GM21717 (cell line): ENCODE data around the gene ACP4.
"Not testable (repeated sequence)": the region's sequence is repeated elsewhere in the genome, so short reads cannot be mapped to it uniquely, and the experiment has no call there.

ENCODE experiments used
- ATAC-seq: cut with Tn5 transposase; IDR thresholded peaks from one replicate; pipeline ENCODE4 v1.9.1; 2021; ENCODE audit warnings: mild to moderate bottlenecking, moderate library complexity; ENCODE audit not compliant: unreplicated experiment

ACP4 gene, protein sequence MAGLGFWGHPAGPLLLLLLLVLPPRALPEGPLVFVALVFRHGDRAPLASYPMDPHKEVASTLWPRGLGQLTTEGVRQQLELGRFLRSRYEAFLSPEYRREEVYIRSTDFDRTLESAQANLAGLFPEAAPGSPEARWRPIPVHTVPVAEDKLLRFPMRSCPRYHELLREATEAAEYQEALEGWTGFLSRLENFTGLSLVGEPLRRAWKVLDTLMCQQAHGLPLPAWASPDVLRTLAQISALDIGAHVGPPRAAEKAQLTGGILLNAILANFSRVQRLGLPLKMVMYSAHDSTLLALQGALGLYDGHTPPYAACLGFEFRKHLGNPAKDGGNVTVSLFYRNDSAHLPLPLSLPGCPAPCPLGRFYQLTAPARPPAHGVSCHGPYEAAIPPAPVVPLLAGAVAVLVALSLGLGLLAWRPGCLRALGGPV

DNA sequence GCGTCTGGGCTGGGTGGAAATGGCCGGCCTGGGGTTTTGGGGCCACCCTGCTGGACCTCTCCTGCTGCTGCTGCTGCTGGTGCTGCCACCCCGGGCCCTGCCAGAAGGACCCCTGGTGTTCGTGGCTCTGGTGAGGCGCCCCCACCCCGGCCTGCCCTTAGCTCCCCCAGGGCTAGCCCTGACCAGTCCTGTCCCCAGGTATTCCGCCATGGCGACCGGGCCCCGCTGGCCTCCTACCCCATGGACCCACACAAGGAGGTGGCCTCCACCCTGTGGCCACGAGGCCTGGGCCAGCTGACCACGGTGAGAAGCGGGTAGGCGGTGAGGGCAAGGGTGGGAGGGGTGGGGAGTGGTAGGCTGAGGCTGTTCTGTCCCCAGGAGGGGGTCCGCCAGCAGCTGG, at the start of gene ACP4:
TSS of gene ACP4 (plus strand) at position 20 of the 400 bp plus-strand sequence. CDS start at position 20, 0 bp downstream.
- no peak for ATAC-seq

DNA sequence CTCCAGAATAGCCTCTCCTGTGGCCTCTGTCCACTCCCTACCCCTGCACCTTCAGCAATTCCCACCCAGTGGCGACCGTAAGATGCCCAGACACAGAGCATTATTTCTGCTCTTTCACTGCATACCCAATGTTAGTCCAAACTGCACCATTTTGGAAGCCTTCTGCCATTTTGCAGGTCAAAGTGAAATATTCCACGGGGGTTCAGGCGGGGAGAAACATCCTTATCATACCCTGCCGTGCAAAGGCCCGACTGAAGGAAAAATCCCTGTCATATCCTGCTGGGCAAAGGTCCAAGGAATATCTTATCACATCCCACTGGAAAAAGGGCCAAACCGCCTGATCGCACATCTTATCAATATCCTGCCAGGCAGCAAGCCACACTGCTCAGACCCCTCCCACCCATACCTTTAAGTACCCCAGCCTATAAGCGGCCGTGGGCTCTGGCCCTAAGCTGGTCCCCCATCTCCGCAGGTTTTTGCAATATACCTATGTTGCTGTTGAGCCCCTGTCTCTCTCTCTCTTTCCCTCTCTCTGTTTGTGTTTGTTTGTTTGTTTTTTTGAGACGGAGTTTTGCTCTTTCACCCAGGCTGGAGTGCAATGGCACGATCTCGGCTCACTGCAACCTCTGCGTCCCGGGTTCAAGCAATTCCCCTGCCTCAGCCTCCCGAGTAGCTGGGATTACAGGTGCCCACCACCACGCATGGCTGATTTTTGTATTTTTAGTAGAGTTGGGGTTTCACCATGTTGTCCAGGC, 48.9 kb upstream of the ACP4 start:
- ATAC-seq, result no peak

DNA sequence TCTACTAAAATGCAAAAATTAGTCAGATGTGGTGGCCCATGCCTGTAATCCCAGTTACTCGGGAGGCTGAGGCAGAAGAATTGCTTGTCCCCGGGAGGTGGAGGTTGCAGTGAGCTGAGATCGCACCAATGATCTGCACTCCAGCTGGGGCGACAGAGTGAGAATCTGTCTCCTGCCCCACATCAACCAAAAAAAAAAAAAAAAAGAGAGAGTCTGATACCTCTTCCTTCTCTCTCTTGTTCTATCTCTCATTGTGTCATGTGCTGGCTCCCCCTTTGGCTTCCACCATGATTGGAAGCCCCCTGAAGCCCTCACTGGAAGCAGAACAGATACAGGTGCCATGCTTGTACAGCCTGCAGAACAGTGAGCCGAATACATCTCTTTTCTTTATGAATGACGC, 46.7 kb upstream of the ACP4 start:
- ATAC-seq, result no peak

DNA sequence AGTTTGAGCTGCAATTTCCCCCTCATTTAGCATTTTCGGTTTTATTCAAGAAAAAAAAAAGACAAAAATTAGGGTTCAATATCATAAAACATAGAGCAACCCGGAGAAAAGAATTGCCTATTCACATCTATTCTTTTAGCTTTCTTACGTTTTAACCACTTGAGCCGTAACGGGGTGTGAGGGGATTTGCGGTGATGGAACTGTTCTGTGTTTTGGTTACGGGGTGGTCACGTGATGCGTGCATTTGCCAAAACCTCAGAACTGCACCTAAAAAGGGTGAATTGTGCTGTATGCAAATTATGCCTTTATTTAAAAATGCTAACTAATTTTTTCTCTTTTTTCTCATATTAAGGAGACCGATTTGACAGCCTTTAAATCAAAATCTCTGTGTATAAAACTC, 45.0 kb upstream of the ACP4 start:
- ATAC-seq, result no peak

DNA sequence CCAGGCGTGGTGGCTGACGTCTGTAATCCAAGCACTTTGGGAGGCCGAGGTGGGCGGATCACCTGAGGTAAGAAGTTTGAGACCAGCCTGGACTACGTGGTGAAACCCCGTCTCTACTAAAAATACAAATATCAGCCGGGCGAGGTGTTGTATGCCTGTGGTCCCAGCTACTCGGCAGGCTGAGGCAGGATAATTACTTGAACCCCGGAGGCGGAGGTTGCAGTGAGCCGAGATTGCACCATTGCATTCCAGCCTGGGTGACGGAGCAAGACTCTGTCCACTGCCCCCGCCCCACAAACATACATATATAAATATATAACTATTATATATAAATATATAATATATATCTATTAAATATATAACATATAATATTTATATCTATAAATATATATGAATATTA, 43.1 kb upstream of the ACP4 start:
- ATAC-seq, result not testable (repeated sequence)

DNA sequence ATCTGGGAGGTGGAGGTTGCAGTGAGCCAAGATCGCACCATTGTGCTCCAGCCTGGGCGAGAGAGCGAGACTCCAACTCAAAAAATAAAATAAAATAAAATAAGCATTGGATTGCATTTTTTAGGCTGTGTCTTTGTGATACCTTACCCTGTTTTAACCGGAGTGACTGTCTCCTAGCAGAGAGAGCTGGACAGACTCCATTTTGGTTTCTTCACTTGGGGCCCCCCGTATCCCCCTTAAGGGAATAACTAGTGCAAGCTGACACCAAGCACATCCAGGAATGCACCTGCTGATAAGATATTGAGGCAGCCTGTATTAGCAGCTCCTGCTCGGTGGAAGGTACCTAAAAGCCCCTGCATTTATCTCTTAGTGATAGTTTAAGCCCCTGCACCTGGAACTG, 40.7 kb upstream of the ACP4 start:
- no peak for ATAC-seq

DNA sequence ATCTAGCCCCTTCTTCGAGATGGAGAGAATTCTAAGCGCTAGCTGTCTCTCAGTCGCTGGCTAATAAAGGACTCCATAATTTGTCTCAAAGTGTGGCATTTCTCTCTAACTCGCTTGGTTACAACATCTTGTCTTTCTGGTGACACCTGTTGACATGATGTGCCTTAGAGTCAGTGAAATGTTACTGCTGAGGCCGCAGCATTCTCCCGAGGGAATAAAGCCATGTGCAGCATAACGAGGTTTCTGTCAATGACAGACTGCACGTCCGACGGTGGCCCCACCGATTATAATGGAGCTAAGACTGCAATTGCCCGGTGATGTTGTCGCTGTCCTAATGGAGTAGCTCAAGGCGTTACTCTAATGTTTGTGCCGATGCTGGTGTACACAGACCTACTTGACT, 40.2 kb upstream of the ACP4 start:
- ATAC-seq, result no peak

DNA sequence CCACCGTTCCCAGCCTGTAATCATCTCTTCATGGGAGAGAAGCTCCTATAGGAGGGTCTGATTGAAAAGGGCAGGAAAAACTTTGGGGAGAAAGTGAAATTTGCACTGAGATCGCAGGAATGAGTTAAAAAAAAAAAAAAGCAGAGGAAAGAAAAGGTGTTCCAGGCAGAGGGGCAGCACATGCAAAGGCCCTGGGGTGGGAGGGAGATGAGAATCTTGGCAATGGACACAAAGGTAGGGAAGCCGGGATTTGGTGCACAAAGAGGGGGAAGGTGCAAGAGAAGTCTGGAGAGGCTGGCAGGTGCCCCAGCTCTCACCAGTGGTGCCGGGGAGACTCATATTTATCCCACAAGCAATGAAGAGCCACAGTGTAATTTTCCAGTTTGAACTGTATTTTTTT, 36.3 kb upstream of the ACP4 start:
- ATAC-seq, result no peak

DNA sequence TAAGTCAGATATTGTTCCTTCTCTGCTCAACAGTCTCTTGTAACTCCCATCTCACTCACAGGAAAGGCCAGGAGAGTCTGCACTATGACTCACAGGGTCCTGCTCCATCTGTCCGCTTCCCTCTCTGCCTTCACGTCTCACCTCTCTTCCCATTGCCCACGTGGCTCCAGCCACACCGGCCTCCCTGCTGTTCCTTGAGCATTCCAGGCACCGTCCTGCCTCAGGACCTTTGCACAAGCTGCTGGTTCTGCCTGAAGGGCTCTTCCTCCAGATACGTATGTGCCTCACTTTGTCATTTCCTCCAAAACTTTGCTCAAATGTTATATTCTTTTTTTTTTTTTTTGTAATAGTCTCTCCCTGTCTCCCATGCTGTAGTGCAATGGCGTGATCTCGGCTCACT, 34.0 kb upstream of the ACP4 start:
- ATAC-seq, result not testable (repeated sequence)

DNA sequence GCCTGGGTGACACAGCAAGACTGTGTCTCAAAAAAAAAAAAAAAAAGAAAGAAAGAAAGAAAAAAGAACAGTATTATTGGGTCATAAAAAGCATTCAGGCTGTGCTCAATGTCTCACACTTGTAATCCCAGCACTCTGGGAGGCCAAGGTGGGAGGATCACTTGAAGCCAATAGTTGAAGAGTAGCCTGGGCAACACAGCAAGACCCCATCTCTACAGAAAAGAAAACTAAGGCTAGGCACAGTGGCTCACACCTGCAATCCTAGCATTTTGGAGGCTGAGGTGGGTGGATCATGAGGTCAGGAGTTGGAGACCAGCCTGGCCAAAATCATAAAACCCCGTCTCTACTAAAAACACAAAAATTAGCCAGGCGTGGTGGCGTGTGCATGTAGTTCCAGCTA, 32.6 kb upstream of the ACP4 start:
- not testable (repeated sequence) for ATAC-seq

DNA sequence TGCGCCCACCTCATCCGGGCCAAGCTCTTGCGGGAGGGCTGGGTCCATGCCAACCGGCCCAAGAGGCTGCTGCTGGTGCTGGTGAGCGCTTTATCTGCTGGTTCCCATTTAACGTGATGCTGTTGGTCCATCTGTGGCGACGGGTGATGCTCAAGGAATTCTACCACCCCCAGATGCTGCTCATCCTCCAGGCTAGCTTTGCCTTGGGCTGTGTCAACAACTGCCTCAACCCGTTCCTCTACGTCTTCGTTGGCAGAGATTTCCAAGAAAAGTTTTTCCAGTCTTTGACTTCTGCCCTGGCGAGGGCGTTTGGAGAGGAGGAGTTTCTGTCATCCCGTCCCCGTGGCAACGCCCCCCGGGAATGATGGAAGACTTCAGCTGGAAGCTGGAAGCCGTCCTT, 31.1 kb upstream of the ACP4 start:
- ATAC-seq, result not testable (repeated sequence)

DNA sequence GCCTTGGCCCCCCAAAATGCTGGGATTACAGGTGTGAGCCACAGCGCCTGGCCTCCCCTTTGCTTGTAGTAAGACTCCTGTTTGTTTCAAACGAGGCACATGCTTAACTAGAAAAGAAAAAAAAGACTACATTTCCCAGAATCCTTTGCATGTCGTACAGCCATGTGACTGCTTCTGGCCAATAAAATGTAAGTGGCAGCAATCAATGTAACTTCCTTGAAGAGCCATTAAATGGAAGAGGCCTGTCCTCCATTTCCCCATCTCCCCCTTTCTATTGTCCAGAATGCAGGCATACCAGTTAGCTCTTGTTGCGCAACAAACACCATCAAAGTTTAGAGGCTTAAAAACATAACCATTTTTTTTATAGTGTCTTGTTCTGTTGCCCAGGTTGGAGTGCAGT, 30.3 kb upstream of the ACP4 start:
- ATAC-seq, result no peak

DNA sequence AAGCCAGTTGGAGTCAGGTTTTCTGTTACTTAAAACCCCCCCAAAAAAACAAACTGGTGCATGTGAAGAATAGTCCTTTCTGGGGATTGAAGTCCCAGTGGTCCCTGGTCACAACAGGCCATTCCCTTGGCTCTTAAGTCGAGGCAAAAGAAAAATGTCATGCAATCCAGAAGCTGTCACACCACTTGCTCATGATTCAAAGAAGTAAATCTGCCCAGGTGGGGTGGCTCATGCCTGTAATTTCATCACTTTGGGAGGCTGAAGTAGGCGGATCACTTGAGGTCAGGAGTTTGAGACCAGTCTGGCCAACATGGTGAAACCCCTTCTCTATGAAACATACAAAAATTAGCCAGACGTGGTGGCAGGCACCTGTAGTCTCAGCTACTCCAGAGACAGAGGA, 28.7 kb upstream of the ACP4 start:
- not testable (repeated sequence) for ATAC-seq

DNA sequence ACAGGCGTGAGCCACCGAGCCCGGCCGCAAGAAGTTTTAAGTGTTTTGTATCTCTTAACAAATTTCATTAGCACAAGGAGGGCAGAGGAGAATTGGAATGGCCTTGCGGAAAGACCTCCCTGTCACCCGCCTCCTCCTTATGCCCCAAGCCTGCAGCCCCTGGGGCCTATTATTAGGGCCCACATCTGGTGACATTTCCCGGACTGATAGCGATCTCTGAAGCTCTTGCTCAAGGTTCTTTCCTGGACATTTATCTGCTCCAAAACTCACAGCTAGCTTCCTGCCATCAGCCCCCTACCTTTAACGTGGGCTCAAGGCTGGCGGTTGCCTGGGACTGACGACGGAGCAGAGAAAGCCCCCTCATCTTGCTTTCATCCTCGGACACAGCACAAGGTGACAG, 26.7 kb upstream of the ACP4 start:
- ATAC-seq, result not testable (repeated sequence)

DNA sequence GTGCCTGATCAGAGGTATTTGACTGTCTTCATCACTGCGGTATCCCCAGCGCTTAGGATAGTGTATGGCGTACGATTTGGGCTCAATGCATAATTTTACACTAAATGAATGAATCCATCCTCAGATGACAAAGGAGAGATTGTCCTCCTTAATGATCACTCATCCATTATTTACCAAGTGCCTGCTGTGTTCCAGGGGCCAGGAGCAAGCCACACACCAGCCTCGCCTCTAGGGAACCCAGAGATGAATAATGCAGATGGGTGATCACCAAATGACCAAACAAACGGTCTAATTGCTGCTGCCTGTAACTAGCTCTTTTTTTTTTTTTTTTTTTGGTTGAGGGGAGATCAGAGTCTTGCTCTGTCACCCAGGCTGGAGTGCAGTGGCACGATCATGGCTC, 25.8 kb upstream of the ACP4 start:
- no peak for ATAC-seq

DNA sequence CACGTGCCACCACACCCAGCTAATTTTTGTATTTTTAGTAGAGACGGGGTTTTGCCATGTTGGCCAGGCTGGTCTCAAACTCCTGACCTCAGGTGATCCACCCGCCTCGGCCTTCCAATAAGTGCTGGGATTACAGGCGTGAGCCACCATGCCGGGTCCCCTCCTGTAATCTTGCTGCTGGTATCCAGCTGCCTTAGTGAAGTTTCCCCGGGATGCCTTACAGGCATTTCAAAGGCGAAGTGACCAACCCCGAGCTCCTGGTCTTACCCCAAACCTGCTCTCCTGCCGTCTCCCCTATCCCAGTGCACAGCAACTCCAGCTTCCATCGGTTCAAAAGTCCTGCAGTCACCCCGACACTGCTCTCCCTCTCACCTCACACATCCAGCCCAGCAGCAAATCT, 23.5 kb upstream of the ACP4 start:
- ATAC-seq, result not testable (repeated sequence)

DNA sequence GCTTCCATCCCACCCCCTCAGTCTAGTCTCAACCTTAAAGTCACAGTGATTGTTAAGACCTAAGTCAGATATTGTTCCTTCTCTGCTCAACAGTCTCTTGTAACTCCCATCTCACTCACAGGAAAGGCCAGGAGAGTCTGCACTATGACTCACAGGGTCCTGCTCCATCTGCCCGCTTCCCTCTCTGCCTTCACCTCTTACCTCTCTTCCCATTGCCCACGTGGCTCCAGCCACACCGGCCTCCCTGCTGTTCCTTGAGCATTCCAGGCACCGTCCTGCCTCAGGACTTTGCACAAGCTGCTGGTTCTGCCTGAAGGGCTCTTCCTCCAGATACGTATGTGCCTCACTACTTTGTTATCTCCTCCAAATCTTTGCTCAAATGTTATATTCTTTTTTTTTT, 23.0 kb upstream of the ACP4 start:
- not testable (repeated sequence) for ATAC-seq

DNA sequence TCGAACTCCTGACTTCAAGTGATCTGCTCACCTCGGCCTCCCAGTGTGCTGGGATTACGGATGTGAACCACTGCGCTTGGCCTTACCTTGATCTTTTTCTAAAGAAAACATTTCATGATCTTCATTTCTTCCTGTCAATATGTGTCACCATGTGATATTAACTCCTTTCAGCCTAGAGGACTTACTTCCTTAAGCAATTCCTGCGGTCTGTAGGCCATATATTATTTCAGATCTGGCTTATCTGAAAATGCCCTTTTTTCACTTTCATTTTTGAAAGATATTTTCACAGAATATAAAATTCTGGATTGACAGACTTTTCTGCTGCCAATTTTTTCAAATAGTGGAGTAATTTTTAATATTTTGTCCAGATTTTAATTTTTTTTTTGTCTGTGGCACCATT, 21.9 kb upstream of the ACP4 start:
- no peak for ATAC-seq

DNA sequence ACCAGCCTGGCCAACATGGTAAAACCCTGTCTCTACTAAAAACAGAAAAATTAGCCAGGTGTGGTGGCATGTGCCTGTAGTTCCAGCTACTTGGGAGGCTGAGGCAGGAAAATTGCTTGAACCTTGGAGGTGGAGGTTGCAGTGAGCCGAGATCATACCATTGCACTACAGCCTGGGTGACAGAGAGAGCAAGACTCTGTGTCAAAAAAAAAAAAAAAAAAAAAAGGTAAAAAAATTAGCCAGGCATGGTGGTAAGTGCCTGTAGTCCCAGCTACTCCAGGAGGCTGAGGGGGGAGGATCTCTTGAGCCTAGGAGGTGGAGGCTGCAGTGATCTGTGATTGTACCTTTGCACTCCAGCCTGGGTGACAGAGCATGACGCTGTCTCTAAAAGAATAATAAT, 20.1 kb upstream of the ACP4 start, which contains the start of gene GPR32:
TSS of gene GPR32 (plus strand) at position 301 of the 400 bp plus-strand sequence. CDS start 137 bp downstream, outside the sequence.
- not testable (repeated sequence) for ATAC-seq

DNA sequence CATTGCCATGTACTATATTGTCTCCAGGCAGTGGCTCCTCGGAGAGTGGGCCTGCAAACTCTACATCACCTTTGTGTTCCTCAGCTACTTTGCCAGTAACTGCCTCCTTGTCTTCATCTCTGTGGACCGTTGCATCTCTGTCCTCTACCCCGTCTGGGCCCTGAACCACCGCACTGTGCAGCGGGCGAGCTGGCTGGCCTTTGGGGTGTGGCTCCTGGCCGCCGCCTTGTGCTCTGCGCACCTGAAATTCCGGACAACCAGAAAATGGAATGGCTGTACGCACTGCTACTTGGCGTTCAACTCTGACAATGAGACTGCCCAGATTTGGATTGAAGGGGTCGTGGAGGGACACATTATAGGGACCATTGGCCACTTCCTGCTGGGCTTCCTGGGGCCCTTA, 19.3 kb upstream of the ACP4 start:
- no peak for ATAC-seq

DNA sequence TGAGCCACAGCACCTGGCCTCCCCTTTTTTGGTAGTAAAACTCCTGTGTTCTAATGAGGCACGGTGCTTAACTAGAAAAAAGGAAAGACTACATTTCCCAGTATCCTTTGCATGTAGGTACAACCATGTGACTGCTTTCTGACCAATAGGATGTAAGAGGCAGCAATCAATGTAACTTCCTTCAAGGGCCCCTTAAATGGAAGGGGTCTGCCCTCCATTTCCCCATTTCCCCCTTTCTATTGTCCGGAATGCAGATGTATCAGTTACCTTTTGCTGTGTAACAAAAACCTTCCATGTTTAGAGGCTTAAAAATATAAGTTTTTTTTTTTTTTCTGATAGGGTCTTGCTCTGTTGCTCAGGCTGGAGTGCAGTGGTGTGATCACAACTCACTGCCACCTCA, 17.7 kb upstream of the ACP4 start:
- ATAC-seq, result no peak

DNA sequence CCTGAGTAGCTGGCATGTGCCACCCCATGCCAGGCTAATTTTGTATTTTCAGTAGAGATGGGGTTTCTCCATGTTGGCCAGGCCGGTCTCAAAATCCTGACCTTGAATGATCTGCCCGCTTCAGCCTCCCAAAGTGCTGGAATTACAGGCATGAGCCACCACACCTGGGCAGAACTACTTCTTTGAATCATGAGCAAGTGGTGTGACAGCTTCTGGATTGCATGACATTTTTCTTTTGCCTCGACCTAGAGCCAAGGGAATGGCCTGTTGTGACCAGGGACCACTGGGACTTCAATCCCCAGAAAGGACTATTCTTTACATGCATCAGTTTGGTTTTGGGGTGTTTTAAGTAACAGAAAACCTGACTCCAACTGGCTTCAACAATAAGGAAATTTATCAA, 17.3 kb upstream of the ACP4 start:
- not testable (repeated sequence) for ATAC-seq
